Hypothalamus (tissue), 51 donors: ENCODE results near the gene MAPKBP1.

Experiments used
- DNase-seq, 51 donors: peaks; one replicate each; lab custom pipeline; 2025; lab: John Stamatoyannopoulos, UW

The MAPKBP1 gene

DNA sequence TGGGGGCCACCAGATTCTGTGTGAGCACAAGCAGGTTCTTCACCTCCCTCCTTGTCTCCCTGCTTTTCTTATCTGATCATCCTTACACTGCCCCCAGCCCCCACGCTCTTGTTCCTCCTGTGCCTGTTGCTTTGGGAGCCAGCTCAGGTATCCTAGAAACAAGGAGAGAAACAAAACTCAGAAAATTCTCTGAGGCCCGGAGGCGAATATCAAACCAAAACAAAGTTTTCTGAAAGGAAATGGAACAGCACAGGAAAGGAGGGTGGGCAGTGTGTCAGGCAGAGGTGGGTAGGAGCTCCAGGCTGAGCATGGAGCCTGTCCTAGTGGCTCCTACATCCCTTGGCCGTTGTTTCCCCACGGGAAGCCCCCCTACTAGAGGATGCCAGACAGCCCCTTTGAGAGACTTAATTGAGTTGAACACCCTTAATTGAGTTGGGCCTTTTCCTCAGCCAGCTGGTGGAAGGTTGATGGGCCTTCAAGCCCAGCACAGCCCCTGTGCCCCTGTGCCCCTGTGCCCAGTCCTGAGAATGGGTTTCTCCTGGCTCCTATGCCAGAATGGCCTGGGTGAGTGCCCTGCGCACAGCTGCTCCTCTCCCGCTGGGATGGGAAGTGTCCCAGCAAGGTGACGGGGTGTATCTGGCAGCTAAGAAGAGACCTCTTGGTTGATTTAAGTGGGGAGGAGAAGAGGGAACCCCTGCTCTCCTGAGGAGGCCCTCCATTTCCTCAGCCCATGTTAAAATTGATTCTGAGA, 30.8 kb downstream of the MAPKBP1 start:
- peak in 1 of 51 donors; percentile 17 for DNase-seq

DNA sequence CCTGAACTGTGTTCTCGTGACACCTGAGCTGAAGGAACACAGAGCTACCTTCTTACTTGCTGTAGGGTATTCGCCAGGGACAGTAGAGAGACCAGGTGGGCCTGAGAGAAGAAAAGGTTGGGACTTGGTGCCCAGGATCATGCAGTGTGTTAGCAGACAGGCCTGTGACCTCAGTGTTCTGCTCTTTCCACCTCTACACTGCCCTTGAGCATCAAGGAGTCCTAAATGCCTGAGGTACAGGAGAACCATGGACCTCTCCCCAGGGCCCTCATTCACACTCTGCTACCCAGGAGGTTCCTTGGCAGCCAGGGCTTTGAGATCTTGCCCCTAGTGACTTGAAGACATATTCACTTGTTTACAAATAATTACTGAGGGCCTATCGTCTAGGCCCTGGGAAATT, 31.4 kb downstream of the MAPKBP1 start:
- DNase-seq: no peak

DNA sequence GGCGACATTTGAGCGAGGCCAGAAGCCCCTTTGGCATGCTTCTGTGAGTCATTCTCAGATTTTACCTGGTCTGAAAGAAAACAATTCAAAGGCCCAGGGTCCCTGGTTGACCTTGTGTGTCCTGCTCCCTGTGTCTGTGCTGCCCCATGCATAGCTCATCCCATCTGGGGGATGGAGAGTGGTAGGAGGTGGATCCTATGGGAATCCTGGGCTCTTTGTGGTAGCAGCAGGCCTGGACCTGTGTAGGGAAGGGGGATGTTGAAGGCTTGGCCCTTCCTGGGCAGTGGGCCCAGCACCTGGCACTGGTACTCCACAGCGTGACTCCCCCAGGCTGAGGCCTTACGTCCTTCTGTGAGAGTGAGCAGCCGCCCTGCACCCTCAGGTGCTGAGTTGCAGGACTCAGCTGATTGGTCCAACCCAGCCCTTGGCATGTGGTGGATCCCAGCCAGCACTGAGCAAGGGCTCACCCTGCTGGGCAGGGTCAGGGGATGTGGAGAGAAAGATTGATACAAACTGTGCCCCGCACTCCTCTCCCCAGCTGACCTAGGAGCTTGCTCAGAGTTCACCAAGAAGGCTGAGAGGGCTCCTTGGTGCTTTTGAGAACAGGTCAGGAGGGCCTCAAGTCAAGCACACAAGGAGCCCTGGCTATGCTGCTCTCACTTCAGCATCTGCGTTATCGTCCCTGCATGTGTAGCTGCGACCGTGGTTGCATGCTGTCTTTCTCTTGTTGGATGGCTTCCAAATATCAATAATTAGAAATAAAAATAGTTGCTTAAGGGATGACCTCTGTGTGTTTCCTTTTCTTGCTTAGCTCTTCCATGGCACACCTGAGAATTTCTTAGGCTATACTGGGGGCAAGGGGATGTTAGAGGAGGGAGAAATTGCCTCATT, 32.3 kb downstream of the MAPKBP1 start:
- no peak for DNase-seq

DNA sequence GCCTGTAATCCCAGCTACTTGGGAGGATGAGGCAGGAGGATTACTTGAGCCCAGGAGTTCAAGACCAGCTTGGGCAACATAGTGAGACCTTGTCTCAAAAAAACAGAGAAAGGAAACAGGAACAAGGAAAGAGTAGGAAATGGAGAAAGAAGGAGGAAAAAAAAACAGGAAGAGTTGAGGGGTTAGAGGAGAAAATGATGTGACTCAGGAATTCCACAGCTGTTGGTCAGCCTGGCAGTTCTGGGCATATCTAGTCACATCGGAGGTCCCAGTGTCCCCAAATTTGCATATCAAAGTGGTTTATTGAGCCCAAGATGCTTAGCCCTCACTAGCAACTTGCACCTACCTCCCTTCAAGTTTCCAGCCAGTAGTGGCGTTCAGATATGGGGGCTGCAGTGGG, 34.8 kb downstream of the MAPKBP1 start:
- no peak for DNase-seq

DNA sequence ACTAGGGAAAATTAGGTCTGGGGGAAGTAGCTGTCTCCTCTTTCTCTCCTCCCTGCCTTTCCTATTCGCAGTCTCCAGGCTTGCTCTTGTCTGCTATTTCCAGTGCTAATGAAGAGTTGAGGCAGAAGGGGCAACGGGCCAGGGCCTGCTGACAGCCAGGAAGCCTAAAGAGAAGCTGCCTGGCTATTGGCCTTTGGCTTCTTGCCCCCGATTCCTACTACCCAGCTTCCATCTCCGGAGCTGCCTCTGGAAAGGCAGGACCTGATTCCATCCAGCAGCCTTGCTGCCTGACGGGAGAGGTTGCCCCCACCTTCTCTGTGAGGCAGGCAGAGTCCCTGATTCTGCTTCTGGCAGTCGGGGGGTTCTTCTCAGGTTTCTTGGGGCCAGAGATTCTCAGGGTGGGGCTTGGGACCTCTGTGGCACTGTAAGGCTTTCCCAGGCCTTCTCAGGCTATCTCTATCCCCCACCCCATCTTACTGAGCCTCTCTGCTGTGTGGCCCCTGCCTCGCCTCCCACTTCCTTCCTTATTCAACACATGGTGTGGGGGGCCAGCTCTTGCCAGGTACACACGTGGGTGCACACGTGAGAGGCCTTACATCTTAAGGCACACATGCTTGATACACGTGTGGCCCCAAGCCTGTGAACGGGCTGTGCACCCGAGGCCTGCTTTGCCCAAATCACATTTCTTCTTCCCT, 35.4 kb downstream of the MAPKBP1 start:
- DNase-seq: peak in 3 of 51 donors; percentile 9 to 32 (median 21)

DNA sequence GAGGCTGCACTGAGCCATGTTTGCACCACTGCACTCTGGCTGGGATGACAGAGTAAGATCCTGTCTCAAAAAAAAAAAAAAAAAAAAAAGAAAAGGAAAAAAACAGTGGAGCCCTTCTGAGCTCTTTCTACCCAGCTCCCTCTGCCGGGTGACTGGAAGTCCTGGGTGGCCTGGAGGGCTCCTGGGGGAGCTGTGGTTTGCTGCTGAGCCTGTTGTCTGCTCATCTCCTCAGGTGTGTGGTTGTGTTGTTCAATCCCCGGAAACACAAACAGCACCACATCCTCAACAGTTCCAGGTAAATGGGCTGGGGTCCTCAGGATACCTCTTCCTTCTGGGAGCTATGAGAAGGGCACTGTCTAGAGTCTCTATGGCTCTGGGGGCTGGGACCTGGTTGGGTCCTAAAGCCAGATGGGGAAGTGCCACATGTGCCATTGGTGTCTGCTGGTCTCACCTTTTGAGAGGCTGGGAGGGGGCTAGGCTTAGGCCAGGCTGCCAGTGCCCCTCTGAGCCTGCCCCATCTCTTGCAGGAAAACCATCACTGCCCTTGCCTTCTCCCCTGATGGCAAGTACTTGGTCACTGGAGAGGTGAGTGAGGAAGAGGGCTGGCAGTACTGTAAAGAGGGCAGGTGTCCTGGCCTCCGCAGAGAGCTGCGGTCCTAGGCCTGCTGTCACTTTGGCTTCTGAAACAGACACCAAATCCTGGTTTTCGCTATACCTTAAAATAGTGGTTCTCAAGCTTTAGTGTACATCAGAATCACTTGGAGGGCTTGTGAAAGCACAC, 36.6 kb downstream of the MAPKBP1 start:
- DNase-seq: no peak

DNA sequence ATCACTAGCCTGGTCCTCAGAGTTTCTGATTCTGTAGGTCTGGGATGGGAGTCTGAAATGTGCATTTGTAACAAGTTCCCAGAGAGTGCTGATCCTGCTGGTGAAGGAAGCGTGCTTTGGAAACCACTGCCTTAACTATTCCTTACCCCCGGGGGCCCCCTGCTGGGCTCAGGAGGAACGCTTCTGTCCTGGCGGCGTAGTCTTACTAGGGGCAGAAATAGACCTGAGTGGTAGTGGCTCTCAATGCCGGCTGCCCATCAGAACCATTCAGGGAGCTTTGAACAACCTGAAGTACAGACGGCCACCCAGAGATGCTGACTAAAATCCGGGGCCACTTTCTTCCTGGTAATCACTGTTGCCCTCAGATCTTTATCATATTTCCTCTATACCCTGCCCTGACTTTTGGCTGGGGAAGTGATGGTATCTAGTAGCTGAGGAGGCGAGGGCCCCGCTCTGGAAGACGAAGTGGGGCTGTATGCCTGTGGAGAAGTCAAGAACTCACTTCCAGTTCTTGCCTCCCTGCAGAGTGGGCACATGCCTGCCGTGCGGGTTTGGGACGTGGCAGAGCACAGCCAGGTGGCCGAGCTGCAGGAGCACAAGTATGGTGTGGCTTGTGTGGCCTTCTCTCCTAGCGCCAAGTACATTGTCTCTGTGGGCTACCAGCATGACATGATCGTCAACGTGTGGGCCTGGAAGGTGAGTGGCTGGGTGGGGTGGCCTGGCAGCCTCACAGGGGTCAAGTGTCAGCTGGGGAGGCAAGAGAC, 37.3 kb downstream of the MAPKBP1 start:
- peak in 50 of 51 donors; percentile 12 to 88 (median 61) for DNase-seq

DNA sequence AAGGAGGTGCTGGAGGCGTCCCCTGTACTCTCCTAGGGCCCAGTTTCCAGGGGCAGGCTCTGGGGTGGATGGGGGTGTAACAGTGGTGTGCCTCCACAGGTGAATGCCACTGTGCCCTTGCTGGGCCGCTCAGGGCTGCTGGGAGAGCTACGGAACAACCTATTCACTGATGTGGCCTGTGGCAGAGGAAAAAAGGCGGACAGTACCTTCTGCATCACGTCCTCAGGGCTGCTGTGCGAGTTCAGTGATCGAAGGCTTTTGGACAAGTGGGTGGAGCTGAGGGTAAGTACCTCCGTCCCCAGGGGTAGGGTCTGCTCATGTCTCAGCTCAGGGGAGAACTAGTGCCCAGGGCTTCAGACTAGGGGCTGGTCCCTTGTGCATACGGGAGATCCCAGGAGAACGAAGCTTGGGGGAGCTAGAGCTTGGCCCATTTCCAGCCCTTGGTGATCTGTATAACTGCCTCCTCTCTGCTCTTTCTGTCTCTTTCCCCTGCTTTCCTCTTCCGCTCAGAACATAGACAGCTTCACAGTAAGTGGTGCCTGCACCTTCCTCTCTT, 38.6 kb downstream of the MAPKBP1 start:
- no peak for DNase-seq

DNA sequence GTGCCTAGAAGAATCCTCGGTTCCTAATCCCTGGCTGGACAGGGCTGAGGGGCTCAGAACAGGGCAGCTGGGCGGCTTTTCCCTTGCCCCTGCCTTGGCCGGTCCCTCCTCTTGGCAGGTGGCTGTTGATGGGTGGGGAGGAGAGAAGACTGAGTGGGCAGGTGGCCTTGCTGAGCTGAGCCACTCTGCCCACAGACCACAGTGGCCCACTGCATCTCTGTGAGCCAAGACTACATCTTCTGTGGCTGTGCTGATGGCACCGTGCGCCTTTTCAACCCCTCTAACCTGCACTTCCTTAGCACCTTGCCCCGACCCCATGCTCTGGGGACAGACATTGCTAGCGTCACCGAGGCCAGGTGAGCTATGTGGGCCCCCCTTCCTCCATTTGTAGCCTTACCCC, 39.1 kb downstream of the MAPKBP1 start:
- no peak for DNase-seq

DNA sequence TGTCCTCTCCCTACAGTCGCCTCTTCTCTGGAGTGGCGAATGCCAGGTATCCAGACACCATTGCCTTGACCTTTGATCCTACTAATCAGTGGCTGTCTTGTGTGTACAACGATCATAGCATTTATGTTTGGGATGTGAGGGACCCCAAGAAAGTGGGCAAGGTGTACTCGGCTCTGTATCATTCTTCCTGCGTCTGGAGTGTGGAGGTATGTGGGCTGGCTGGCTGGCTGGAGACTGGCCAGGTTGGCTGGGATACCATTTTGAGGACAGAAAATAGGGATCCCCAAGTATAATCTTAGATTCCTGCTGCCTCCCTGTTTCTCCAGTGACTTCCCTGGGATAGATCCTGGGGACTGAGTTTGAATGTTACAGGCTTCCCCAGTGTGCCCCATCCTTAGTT, 40.2 kb downstream of the MAPKBP1 start:
- no peak for DNase-seq

DNA sequence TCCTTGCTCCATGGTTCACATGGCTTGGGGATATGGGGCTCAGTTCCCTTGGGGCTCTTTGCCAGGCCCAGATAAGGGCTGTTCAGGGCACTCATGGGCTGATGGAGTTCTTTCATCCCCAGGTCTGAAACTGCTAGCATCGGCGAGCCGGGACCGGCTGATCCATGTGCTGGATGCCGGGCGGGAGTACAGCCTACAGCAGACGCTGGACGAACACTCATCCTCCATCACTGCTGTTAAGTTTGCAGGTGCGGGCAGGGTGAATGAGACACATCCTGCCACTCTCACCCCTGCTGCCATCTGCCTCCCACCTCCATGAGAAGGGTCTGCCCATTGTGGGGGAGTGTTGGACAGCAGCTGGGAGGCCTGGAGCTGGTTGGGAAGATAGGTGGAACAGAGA, 42.5 kb downstream of the MAPKBP1 start:
- no peak for DNase-seq

DNA sequence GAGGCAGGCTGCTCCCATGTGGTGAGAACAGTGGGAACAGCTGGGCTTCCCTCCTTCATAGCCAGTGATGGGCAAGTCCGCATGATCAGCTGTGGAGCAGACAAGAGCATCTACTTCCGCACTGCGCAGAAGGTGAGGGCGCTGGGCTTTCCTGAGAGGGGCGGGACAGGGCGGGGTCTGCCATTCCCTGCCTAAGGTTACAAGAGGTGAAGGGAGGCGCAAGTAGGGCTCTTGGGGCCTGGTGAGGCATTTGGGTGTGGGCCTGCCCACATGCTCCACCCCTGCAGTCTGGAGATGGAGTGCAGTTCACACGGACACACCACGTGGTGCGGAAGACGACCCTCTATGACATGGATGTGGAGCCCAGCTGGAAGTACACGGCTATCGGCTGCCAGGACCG, 43.0 kb downstream of the MAPKBP1 start:
- DNase-seq: no peak

DNA sequence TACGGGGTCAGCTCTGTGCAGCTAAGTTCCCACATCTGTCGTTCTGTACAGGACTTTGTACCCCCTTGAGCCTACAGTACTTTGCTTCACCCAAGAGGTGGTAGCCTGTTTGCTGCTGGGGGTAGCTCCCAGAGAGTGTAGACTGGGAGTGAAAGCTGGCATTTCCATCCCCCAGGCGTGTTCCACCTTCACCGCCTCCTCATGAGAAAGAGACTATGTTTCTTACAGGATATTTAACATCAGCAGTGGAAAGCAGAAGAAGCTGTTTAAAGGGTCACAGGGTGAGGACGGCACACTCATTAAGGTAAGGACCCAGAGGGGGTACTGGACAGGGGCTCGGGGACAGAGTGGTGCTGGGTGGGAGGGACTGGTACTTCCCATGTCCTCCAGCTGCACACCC, 43.5 kb downstream of the MAPKBP1 start:
- no peak for DNase-seq

DNA sequence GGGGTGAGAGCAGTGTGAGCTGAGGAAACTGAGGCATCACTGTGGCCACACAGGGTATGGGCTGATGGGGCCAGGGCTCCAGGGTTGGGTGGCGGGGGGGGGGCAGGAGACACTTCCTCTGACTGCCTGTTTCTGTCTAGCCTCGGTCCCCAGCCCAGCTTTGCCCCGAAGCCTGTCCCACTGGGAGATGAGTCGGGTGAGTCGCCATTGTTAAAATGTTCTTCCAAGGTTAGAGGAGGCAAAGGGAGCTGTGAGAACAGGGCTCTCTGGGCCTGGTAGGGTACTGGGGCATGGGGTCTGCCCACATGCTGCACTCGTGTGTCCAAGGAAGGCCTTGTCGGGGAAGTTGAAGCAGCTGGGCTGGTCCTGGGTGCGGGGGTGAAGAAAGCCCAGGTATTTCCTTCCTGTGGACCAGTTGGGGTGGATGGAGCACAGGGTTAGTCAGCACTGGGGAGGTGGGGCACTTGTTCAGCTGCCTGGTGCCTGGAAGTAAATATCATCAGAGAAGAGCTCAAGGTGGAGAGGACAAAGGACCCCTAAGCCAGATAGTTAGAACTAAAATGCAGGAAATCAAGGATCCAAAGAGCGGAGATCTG, 45.3 kb downstream of the MAPKBP1 start:
- DNase-seq: no peak

DNA sequence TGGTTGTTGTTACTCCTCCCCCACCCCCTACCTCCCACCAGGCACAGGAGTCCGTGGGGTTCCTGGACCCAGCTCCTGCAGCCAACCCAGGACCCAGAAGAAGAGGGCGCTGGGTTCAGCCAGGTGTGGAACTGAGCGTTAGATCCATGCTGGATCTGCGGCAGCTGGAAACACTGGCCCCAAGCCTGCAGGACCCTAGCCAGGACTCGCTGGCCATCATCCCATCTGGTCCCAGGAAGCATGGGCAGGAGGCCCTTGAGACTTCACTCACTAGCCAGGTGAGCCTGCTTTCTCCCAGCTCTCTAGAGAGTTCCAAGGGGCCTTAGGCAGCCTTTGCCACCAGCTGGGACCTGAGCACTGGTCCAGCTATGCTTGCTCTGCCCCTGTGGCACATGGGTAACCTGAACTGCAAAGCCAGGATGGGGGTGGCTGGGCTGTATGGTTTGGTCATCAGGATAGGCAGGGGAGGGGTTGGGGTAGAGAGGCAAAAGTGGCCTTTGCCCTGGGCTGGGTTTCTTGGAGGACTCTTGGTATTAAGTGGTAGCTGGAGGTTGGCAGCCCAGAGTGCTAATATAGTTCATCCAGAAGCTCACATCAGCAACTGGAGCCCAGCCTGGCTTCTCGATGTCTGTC, 46.6 kb downstream of the MAPKBP1 start:
- DNase-seq: no peak

DNA sequence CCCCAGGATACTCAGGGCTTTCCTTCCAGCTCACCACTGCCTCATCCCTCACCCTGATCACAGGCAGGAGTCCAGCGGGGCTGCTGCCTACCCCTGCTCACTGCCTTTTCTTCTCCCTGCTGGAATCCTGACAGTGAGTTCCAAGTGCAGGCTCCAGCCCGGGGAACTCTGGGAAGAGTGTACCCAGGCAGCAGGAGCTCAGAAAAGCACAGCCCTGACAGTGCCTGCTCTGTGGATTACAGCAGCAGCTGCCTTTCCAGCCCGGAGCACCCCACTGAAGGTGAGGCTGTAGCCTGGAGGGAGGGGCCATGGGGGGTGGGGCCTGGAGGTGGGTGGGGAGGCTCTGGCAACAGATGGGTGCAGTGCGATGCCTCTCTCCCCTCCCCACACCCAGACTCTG, 47.5 kb downstream of the MAPKBP1 start:
- peak in 5 of 51 donors; percentile 9 to 46 (median 18) for DNase-seq

DNA sequence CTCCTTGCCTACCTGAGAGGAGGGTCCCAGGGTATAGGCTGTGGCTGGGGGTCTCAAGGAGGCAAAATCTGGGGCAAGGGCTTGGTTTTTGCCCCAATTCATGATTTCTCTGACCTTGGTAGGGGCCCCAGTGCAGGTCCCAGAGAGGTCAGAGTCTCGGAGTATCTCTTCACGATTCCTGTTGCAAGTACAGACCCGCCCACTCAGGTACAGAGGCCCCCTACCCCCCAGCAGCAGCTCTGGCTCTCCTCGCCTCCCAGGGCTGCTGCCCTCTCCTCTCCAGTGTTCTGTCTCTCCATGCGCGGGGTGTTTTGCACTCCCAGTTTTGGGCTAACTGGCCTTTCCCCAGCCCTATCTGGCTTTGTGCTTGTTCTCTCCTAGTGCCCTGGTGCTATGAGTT, 48.2 kb downstream of the MAPKBP1 start:
- DNase-seq: no peak

DNA sequence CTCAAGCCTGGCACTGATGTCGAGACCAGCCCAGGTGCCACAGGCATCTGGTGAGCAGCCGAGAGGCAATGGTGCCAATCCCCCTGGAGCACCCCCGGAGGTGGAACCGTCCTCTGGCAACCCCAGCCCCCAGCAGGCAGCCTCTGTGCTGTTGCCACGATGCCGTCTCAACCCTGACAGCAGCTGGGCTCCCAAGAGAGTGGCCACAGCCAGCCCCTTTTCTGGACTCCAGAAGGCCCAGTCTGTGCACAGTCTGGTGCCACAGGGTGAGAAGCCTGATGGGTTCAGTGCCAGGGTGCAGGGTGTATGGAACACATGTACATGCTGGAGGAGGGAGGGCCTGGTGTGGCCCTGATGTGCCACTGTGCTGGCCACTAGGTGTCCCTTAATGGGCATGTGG, 48.7 kb downstream of the MAPKBP1 start:
- no peak for DNase-seq

DNA sequence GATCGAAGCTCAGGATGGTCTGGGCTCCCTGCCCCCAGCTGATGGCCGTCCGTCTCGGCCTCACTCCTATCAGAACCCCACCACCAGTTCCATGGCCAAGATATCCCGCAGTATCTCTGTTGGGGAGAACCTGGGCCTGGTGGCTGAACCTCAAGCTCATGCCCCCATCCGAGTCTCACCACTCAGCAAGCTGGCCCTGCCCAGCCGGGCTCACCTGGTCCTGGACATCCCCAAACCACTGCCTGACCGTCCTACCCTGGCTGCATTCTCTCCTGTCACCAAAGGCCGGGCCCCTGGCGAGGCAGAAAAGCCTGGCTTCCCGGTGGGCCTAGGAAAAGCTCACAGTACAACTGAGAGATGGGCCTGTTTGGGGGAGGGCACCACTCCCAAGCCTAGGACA, 49.2 kb downstream of the MAPKBP1 start:
- DNase-seq: no peak
